B cell (primary cell): ENCODE data around the gene ETV6. TPM values are rescaled to one million over a fixed set of nuclear protein-coding genes. Genes with fewer than 3 reads are reported as not detected.

ENCODE experiments used
- ATAC-seq: fragments of 200-7000 bp; cut with Tn5 transposase; one replicate; pipeline ENCODE4 v1.10.0; 2021; ENCODE audit warnings: low read depth, mild to moderate bottlenecking, moderate number of reproducible peaks, moderate library complexity
- CTCF ChIA-PET: fragments of 350-600 bp; sonication (Branson Sonifier 250); formaldehyde crosslinking; loops from one replicate; lab custom pipeline; 2021; ENCODE audit warnings: antibody characterized with exemption, inconsistent platforms; lab: Charles Lee
- POLR2A ChIA-PET: fragments of 350-600 bp; sonication (Branson Sonifier 250); formaldehyde crosslinking; loops from one replicate; lab custom pipeline; 2021; ENCODE audit warnings: antibody characterized with exemption; lab: Charles Lee
- DNase-seq: peaks from one replicate; pipeline ENCODE4 v3.0.0; 2013
- H2AFZ ChIP-seq: 2 replicates; pipeline ENCODE4 v1.6.1; 2012; ENCODE audit warnings: mild to moderate bottlenecking, low read depth, low read length; ENCODE audit not compliant: insufficient read depth, poor library complexity, severe bottlenecking
- H3K27ac ChIP-seq, 2 donors: 1 replicate in 1 of 2; 2 replicates in 1 of 2; pipeline ENCODE4 v1.5.1; 2012 to 2013; ENCODE audit warnings: low read length in 2 of 2, mild to moderate bottlenecking in 2 of 2, moderate library complexity in 1 of 2
- H3K27me3 ChIP-seq, 4 experiments: fragments of 200-600 bp in 1 of 4; sonication (generic) in 1 of 4; replicated peaks in 1 of 4; 1 replicate in 2 of 4; 2 replicates in 2 of 4; pipeline versions ENCODE4 v1.6.1 to v1.7.0; 2013 to 2016; ENCODE audit warnings: low read length in 3 of 4, mild to moderate bottlenecking in 2 of 4, mixed read lengths in 1 of 4, moderate library complexity in 1 of 4; ENCODE audit not compliant: insufficient read depth in 4 of 4, control insufficient read depth in 3 of 4; ENCODE audit errors: control extremely low read depth in 1 of 4
- H3K36me3 ChIP-seq, 2 experiments: replicated peaks in 1 of 2; 1 replicate in 1 of 2; 2 replicates in 1 of 2; pipeline versions ENCODE4 v1.6.1 to v1.7.1; 2013; ENCODE audit warnings: low read length in 1 of 2; ENCODE audit not compliant: insufficient read depth in 2 of 2, control insufficient read depth in 1 of 2; ENCODE audit errors: control extremely low read depth in 1 of 2, extremely low read depth in 1 of 2
- H3K4me1 ChIP-seq, 2 donors: fragments of 200-600 bp in 1 of 2; sonication (generic) in 1 of 2; 1 replicate in 1 of 2; 2 replicates in 1 of 2; pipeline versions ENCODE4 v1.5.1 to v1.6.1; 2013 to 2017; ENCODE audit warnings: low read length in 2 of 2; ENCODE audit not compliant: control insufficient read depth in 2 of 2, insufficient read depth in 2 of 2
- H3K4me2 ChIP-seq: replicated peaks from 2 replicates; pipeline ENCODE3; 2012; ENCODE audit warnings: mild to moderate bottlenecking, low read depth, low read length; ENCODE audit not compliant: poor library complexity, severe bottlenecking
- H3K4me3 ChIP-seq, 5 experiments: fragments of 200-600 bp in 1 of 5; sonication (generic) in 1 of 5; 1 replicate in 3 of 5; 2 replicates in 2 of 5; pipeline versions ENCODE4 v1.5.1 to v1.7.0; 2011 to 2016; ENCODE audit warnings: low read length in 4 of 5, mild to moderate bottlenecking in 4 of 5, low read depth in 2 of 5, control low read depth in 1 of 5, moderate library complexity in 1 of 5; ENCODE audit not compliant: insufficient read depth in 1 of 5; ENCODE audit errors: control extremely low read depth in 1 of 5, extremely low read depth in 1 of 5
- H3K79me2 ChIP-seq: fragments of 200-600 bp; sonication (generic); one replicate; pipeline ENCODE4 v1.6.0; 2016; ENCODE audit warnings: low read length; ENCODE audit not compliant: control insufficient read depth, insufficient read depth
- H3K9ac ChIP-seq: fragments of 200-600 bp; sonication (generic); 2 replicates; pipeline ENCODE4 v1.6.1; 2017; ENCODE audit warnings: mild to moderate bottlenecking, low read length, moderate library complexity
- H3K9me3 ChIP-seq, 3 donors: one replicate each; pipeline versions ENCODE4 v1.6.1 to v1.7.1; 2013; ENCODE audit warnings: low read length in 2 of 3; ENCODE audit not compliant: control insufficient read depth in 2 of 3, insufficient read depth in 1 of 3; ENCODE audit errors: control extremely low read depth in 1 of 3
- H4K20me1 ChIP-seq: 2 replicates; pipeline ENCODE4 v1.6.0; 2012; ENCODE audit warnings: mild to moderate bottlenecking, low read length; ENCODE audit not compliant: insufficient read depth, control insufficient read depth, poor library complexity, severe bottlenecking
- H3K27ac Mint-ChIP-seq: one replicate; pipeline ENCODE4 v1.8.0; 2021; ENCODE audit warnings: mixed read lengths
- H3K27me3 Mint-ChIP-seq: one replicate; pipeline ENCODE4 v1.8.0; 2021; ENCODE audit warnings: mixed read lengths
- H3K4me1 Mint-ChIP-seq: one replicate; pipeline ENCODE4 v1.8.0; 2021; ENCODE audit warnings: mixed read lengths
- H3K4me3 Mint-ChIP-seq: one replicate; pipeline ENCODE4 v1.8.0; 2021; ENCODE audit warnings: mixed read lengths
- H3K9me3 Mint-ChIP-seq: one replicate; pipeline ENCODE4 v1.8.0; 2022; ENCODE audit warnings: mixed read lengths; ENCODE audit not compliant: insufficient read depth
- CTCF ChIP-seq: fragments of 200-600 bp; IDR thresholded peaks from one replicate; pipeline ENCODE4 v1.8.0; 2022; ENCODE audit warnings: antibody characterized with exemption, mild to moderate bottlenecking
- EZH2 ChIP-seq: IDR thresholded peaks from 2 replicates; pipeline ENCODE4 v1.6.1; 2012; ENCODE audit warnings: borderline replicate concordance, low read depth, mild to moderate bottlenecking, moderate library complexity, low read length; ENCODE audit not compliant: insufficient read depth, poor library complexity, severe bottlenecking
- WGBS: methylation state at CpG from one replicate; pipeline ENCODE4 v1.1.5; 2013; ENCODE audit warnings: missing lambda C conversion rate; ENCODE audit not compliant: insufficient coverage; 5-methylcytosine and 5-hydroxymethylcytosine counted together
- intact Hi-C: fragments of 100-400 bp; cut with micrococcal nuclease; formaldehyde crosslinking; loops from one replicate; pipeline ENCODE4 v1.10.0; 2022
- polyA plus RNA-seq: library from polyadenylated mRNA; depleted of rRNA; stranded (reverse); fragments of >200 nt; gene quantifications from 2 replicates; pipeline ENCODE4 v1.2.3, GENCODE V29; 2012
- total RNA-seq, 2 donors: library from RNA; stranded (reverse); fragments of 120-200 nt in 1 of 2; gene quantifications; 1 replicate in 1 of 2; 2 replicates in 1 of 2; pipeline versions ENCODE4 v1.2.3 to v1.2.4, GENCODE V29; 2013 to 2022

Gene ETV6
- total and polyA plus RNA-seq, 2 donors (not counting 1 experiment from before 2014, with no cell fraction given) = 17.4 to 123 TPM

GRCh38 chr12:11776316-11776715 is 126.8 kb downstream of the ETV6 start:
- H3K27ac Mint-ChIP-seq = no peak overlapping the region
- H3K4me2 ChIP-seq = no peak overlapping the region
- DNase-seq (no peak), ATAC-seq (no peak)
- no peak overlapping the region for H3K27ac ChIP-seq
- no peaks in the 10 kb centered on the region for H3K9me3 ChIP-seq
- H4K20me1 ChIP-seq = peaks cover 7% of the 10 kb centered on the region
- peaks cover 95% of the 10 kb centered on the region for H3K79me2 ChIP-seq
- H3K27me3 Mint-ChIP-seq = no peaks in the 10 kb centered on the region
- H3K4me1 ChIP-seq = peaks cover 19 to 28% of the 10 kb centered on the region in 2 donors
- H3K36me3 ChIP-seq = peaks cover 0 to 6% of the 10 kb centered on the region in 2 experiments
- H3K9me3 Mint-ChIP-seq = no peaks in the 10 kb centered on the region
- no peak overlapping the region for H2AFZ ChIP-seq
- 83% methylated on average over 2 of the region's 3 CpGs for WGBS
- H3K9ac ChIP-seq = no peak overlapping the region
- no peak for TF ChIP-seq EZH2
- no peaks in the 10 kb centered on the region for H3K27me3 ChIP-seq
- ChIA-PET CTCF (no interaction called here), POLR2A (interaction anchor here (0.6 kb wide), 1 partner anchor 16 kb away, joined by 3 read pairs; no protein-coding TSS in a partner anchor)
- H3K4me3 Mint-ChIP-seq = no peak overlapping the region
- intact Hi-C loops = no loop called here
- no peak overlapping the region for H3K4me3 ChIP-seq
- H3K4me1 Mint-ChIP-seq = peaks cover 55% of the 10 kb centered on the region

- Histone ChIP-seq H3K27me3 (no peaks in the 10 kb centered on the region), H3K4me3 (no peak overlapping the region), H3K36me3 (peaks cover 1 to 2% of the 10 kb centered on the region in 2 experiments), H4K20me1 (peaks cover 7% of the 10 kb centered on the region), H3K4me2 (no peak overlapping the region), H3K9ac (no peak overlapping the region), H2AFZ (no peak overlapping the region), H3K9me3 (no peaks in the 10 kb centered on the region), H3K27ac (no peak overlapping the region), H3K4me1 (peaks cover 19 to 28% of the 10 kb centered on the region in 2 donors), H3K79me2 (peaks cover 95% of the 10 kb centered on the region)
- ChIA-PET POLR2A (no interaction called here), CTCF (no interaction called here)
- no peak for ATAC-seq
- Mint-ChIP-seq H3K9me3 (no peaks in the 10 kb centered on the region), H3K4me1 (peaks cover 53% of the 10 kb centered on the region), H3K27me3 (no peaks in the 10 kb centered on the region), H3K27ac (peak overlapping the region; percentile 63), H3K4me3 (no peak overlapping the region)
- intact Hi-C loops = no loop called here
- WGBS = 93% methylated on average over 3 of the region's 4 CpGs
- DNase-seq = no peak
- TF ChIP-seq CTCF = no peak
- TF ChIP-seq EZH2 = no peak
Measured at GRCh38 chr12:11777451-11777850, 128.0 kb downstream of the ETV6 start.
